NT2/D1 (cell line): ENCODE measurements around the gene HECTD2.

Experiments
- SUZ12 ChIP-seq: IDR thresholded peaks from 2 replicates; pipeline ENCODE4 v1.6.1; 2011; ENCODE audit not compliant: insufficient read length, insufficient read depth; ENCODE audit errors: extremely low read depth
- ZNF274 ChIP-seq: IDR thresholded peaks from 2 replicates; pipeline ENCODE4 v1.6.1; 2011; ENCODE audit warnings: mild to moderate bottlenecking, low read depth, low read length

DNA sequence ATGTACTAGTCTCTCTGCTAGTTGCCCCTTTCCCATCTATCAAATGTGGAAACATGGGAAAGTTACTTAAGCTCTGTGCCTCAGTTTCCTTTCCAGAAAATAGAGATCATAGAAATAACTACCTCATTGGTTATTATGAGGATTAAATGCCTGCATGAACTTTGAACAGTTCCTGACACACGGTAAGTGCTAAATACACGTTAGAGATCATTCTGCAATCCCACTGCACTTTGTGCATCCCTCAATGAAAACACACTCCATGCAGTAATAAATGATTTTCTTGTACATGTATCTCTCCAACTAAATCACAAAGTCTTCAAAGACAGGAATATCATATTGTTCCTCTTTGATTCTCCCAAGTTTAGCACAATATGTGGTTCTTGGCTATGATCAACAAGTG lies 149.6 kb downstream of the HECTD2 start:
- TF ChIP-seq ZNF274: no peak
- no peak for TF ChIP-seq SUZ12
